Endometrial microvascular endothelial cells (primary cell): Measurements from ENCODE around the gene STPG1. TPM values are rescaled to one million over a fixed set of nuclear protein-coding genes. Genes with fewer than 3 reads are reported as not detected.

Experiments used
- in situ Hi-C: cut with HindIII; loops from 2 replicates; pipeline ENCODE4 v1.10.0; 2017; ENCODE audit warnings: low sequenced_read_pairs, low pct_unique_long_range_greater_than_20kb; ENCODE audit errors: inconsistent ontology term
- total RNA-seq: library from RNA; depleted of rRNA; stranded (reverse); fragments of >200 nt; gene quantifications from one replicate; pipeline ENCODE4 v1.2.3, GENCODE V29; 2015; ENCODE audit errors: inconsistent ontology term

The STPG1 gene
- total RNA-seq, 1 donor from 2014 or later = 4.1 TPM

- in situ Hi-C loops = no loop called here
Measured at GRCh38 chr1:24309762-24310485, 103.7 kb downstream of the STPG1 start.

GRCh38 chr1:24308365-24309015, 105.1 kb downstream of the STPG1 start:
- in situ Hi-C loops = no loop called here

Other genes with a start within 250 kb of the STPG1 start
- not detected for gene IFNLR1, start 226.5 kb downstream of the STPG1 start, total RNA-seq
- not detected for gene GRHL3, start 94.4 kb downstream of the STPG1 start, total RNA-seq
- gene NIPAL3, start 2.0 kb upstream of the STPG1 start, total RNA-seq = 22.4 TPM
- 11.7 TPM for gene RCAN3, start 89.1 kb upstream of the STPG1 start, total RNA-seq
- not detected for gene NCMAP, start 142.3 kb upstream of the STPG1 start, total RNA-seq
- 38.7 TPM for gene SRRM1, start 229.5 kb upstream of the STPG1 start, total RNA-seq